Measurements from ENCODE around the gene ATXN2L. TPM values are rescaled to one million over a fixed set of nuclear protein-coding genes. Genes with fewer than 3 reads are reported as not detected.

ATXN2L gene
- total and polyA plus RNA-seq, 2 experiments from 2014 or later = 134 to 192 TPM

GRCh38 chr16:28866454-28866804, 43.6 kb downstream of the ATXN2L start (continued):
- TF ChIP-seq, protein P1, sequence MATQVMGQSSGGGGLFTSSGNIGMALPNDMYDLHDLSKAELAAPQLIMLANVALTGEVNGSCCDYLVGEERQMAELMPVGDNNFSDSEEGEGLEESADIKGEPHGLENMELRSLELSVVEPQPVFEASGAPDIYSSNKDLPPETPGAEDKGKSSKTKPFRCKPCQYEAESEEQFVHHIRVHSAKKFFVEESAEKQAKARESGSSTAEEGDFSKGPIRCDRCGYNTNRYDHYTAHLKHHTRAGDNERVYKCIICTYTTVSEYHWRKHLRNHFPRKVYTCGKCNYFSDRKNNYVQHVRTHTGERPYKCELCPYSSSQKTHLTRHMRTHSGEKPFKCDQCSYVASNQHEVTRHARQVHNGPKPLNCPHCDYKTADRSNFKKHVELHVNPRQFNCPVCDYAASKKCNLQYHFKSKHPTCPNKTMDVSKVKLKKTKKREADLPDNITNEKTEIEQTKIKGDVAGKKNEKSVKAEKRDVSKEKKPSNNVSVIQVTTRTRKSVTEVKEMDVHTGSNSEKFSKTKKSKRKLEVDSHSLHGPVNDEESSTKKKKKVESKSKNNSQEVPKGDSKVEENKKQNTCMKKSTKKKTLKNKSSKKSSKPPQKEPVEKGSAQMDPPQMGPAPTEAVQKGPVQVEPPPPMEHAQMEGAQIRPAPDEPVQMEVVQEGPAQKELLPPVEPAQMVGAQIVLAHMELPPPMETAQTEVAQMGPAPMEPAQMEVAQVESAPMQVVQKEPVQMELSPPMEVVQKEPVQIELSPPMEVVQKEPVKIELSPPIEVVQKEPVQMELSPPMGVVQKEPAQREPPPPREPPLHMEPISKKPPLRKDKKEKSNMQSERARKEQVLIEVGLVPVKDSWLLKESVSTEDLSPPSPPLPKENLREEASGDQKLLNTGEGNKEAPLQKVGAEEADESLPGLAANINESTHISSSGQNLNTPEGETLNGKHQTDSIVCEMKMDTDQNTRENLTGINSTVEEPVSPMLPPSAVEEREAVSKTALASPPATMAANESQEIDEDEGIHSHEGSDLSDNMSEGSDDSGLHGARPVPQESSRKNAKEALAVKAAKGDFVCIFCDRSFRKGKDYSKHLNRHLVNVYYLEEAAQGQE (IDR thresholded peaks at IDR 0.05; ENCODE audit: unreplicated experiment) = no peak
- TF ChIP-seq NANOG (IDR thresholded peaks at IDR 0.05; ENCODE audit: borderline replicate concordance) (no peak), EZH2 (IDR thresholded peaks at IDR 0.05; ENCODE audit: low read depth, unreplicated experiment) (no peak), ZNF114 (CRISPR knock-in tag; IDR thresholded peaks at IDR 0.05) (no peak), POLR2AphosphoS5 (IDR thresholded peaks at IDR 0.05; ENCODE audit: low read depth) (no peak), ETS1 (IDR thresholded peaks at IDR 0.05) (no peak)

GRCh38 chr16:28867241-28867640, 44.4 kb downstream of the ATXN2L start:
- H3K27ac ChIP-seq (ENCODE audit: low read depth) = no peak overlapping the region
- no peak overlapping the region; the same call in 2 of the 3 replicates for H3K4me3 Mint-ChIP-seq
- H3K27ac Mint-ChIP-seq = no peak overlapping the region
- no peaks in the 10 kb centered on the region for H3K9me2 ChIP-seq (ENCODE audit: insufficient read depth)
- H3K4me3 ChIP-seq = no peak overlapping the region
- no peak overlapping the region for H2AFZ ChIP-seq
- H3F3A ChIP-seq (replicated peaks; ENCODE audit: low read depth) = no peaks in the 10 kb centered on the region
- H3K4me2 ChIP-seq = no peak overlapping the region
- ATAC-seq (no peak), DNase-seq (ENCODE audit: low spot score) (no peak)
- H3K27me3 ChIP-seq (ENCODE audit: insufficient read depth) = no peaks in the 10 kb centered on the region
- peaks cover 10% of the 10 kb centered on the region for H4K20me1 ChIP-seq (replicated peaks; ENCODE audit: insufficient read depth)
- peaks cover 13% of the 10 kb centered on the region for H3K27me3 Mint-ChIP-seq (ENCODE audit: insufficient read depth, low read depth, poor library complexity)
- no peaks in the 10 kb centered on the region for H3K9me3 Mint-ChIP-seq
- peaks cover 19% of the 10 kb centered on the region for H3K79me2 ChIP-seq (replicated peaks; ENCODE audit: insufficient read depth)
- H3K4me1 Mint-ChIP-seq = peaks cover 16% of the 10 kb centered on the region
- H3K4me1 ChIP-seq (ENCODE audit: insufficient read depth) = peaks cover 19% of the 10 kb centered on the region; the same call in 1 of the 2 replicates
- H3K36me3 ChIP-seq (ENCODE audit: insufficient read depth) = peaks cover 4% of the 10 kb centered on the region
- peaks cover 32% of the 10 kb centered on the region for H3K36me3 Mint-ChIP-seq (ENCODE audit: low read depth)
- TF ChIP-seq JUNB (IDR thresholded peaks at IDR 0.05; ENCODE audit: unreplicated experiment) (no peak), ZNF331 (CRISPR knock-in tag; IDR thresholded peaks at IDR 0.05; ENCODE audit: low read depth) (no peak), ZNF114 (CRISPR knock-in tag; IDR thresholded peaks at IDR 0.05) (no peak), POLR2AphosphoS5 (IDR thresholded peaks at IDR 0.05; ENCODE audit: low read depth) (no peak), ETS1 (IDR thresholded peaks at IDR 0.05) (no peak), CTCF (conservative IDR thresholded peaks at IDR 0.05; ENCODE audit: low read depth in 2 of 2) (no peak), EZH2 (IDR thresholded peaks at IDR 0.05; ENCODE audit: low read depth, unreplicated experiment) (no peak), STAT1 (IDR thresholded peaks at IDR 0.05; ENCODE audit: unreplicated experiment) (no peak), CREB1 (CRISPR knock-in tag; IDR thresholded peaks at IDR 0.05; ENCODE audit: low read depth) (no peak)

Measured in GM23338 (cell line).